ENCODE measurements around the gene RAB44.

RAB44 gene

GRCh38 chr6:36734486-36735060 is 36.9 kb downstream of the RAB44 start:
- no peak for TF ChIP-seq CTCF (conservative IDR thresholded peaks at IDR 0.05; ENCODE audit: low read depth)

GRCh38 chr6:36735110-36736071 is 37.8 kb downstream of the RAB44 start:
- peak overlapping the region; percentile 76 for H3K27ac ChIP-seq
- ChIA-PET POLR2A (ENCODE audit: low non-redundant PET) (no interaction called here), CTCF (interaction anchor here (0.5 to 1.4 kb wide), 3 partner anchors 24 to 155 kb away, joined by 3 to 5 read pairs (median 3); no protein-coding TSS in a partner anchor)
- no peak for TF ChIP-seq CTCF (conservative IDR thresholded peaks at IDR 0.05; ENCODE audit: low read depth)
- DNase-seq (ENCODE audit: low spot score) = no peak

More at GRCh38 chr6:36734486-36735060, 36.9 kb downstream of the RAB44 start:
- ChIA-PET CTCF (interaction anchor here (0.5 to 1.4 kb wide), 2 partner anchors 25 to 33 kb away, joined by 3 to 5 read pairs; no protein-coding TSS in a partner anchor), POLR2A (ENCODE audit: low non-redundant PET) (no interaction called here)
- no peak for DNase-seq (ENCODE audit: low spot score)
- peak overlapping the region; percentile 76 for H3K27ac ChIP-seq

GRCh38 chr6:36737043-36737785 is 39.6 kb downstream of the RAB44 start:
- CTCF ChIA-PET = interaction anchor here (0.6 kb wide), 1 partner anchor 173 kb away, joined by 3 read pairs; no protein-coding TSS in a partner anchor
- POLR2A ChIA-PET (ENCODE audit: low non-redundant PET) = no interaction called here

GRCh38 chr6:36738108-36738507 is 40.5 kb downstream of the RAB44 start:
- CTCF ChIA-PET = no interaction called here
- no peak for TF ChIP-seq CTCF (conservative IDR thresholded peaks at IDR 0.05; ENCODE audit: low read depth)
- POLR2A ChIA-PET (ENCODE audit: low non-redundant PET) = no interaction called here
- DNase-seq (ENCODE audit: low spot score) = no peak
- H3K27ac ChIP-seq = no peak overlapping the region

More at GRCh38 chr6:36737043-36737785, 39.6 kb downstream of the RAB44 start:
- TF ChIP-seq CTCF (conservative IDR thresholded peaks at IDR 0.05; ENCODE audit: low read depth) = no peak
- DNase-seq (ENCODE audit: low spot score) = no peak
- no peak overlapping the region for H3K27ac ChIP-seq

- H3K27ac ChIP-seq = no peak overlapping the region
- DNase-seq (ENCODE audit: low spot score) = no peak
- TF ChIP-seq CTCF (conservative IDR thresholded peaks at IDR 0.05; ENCODE audit: low read depth) = no peak
- CTCF ChIA-PET = no interaction called here
- POLR2A ChIA-PET (ENCODE audit: low non-redundant PET) = no interaction called here
These were observed 42.6 kb downstream of the RAB44 start for GRCh38 chr6:36739947-36740817.
